Keratinocyte (primary cell): ENCODE data around the gene FAM83D. TPM values are rescaled to one million over a fixed set of nuclear protein-coding genes. Genes with fewer than 3 reads are reported as not detected.
"Not testable (repeated sequence)": the region's sequence is repeated elsewhere in the genome, so short reads cannot be mapped to it uniquely, and the experiment has no call there.

Experiments used
- DNase-seq: peaks from one replicate; pipeline ENCODE4 v3.0.0-alpha.2; 2011; ENCODE audit warnings: low read depth, missing footprints, low spot score
- FAIRE-seq: peaks from 2 replicates; lab custom pipeline; 2011; peaks lifted over from hg19 to GRCh38; lab: Jason Lieb, UNC
- H2AFZ ChIP-seq: 2 replicates; pipeline ENCODE4 v1.6.0; 2012; ENCODE audit warnings: low read length, control low read depth, inconsistent platforms; ENCODE audit not compliant: control insufficient read depth
- H3K27ac ChIP-seq: 2 replicates; pipeline ENCODE4 v1.5.1; 2011; ENCODE audit warnings: low read length; ENCODE audit not compliant: control insufficient read depth, insufficient read depth
- H3K27me3 ChIP-seq: 3 replicates; pipeline ENCODE4 v1.6.0; 2011; ENCODE audit warnings: low read length; ENCODE audit not compliant: control insufficient read depth, insufficient read depth; ENCODE audit errors: extremely low read depth
- H3K36me3 ChIP-seq, 2 experiments: 2 replicates in 1 of 2; 3 replicates in 1 of 2; pipeline ENCODE4 v1.5.1; 2011; ENCODE audit warnings: low read length in 2 of 2, mild to moderate bottlenecking in 1 of 2; ENCODE audit not compliant: control insufficient read depth in 2 of 2, insufficient read depth in 2 of 2; ENCODE audit errors: extremely low read depth in 1 of 2
- H3K4me1 ChIP-seq: 3 replicates; pipeline ENCODE4 v1.5.1; 2011; ENCODE audit warnings: low read length; ENCODE audit not compliant: control insufficient read depth, insufficient read depth; ENCODE audit errors: extremely low read depth
- H3K4me2 ChIP-seq: 3 replicates; pipeline ENCODE4 v1.6.0; 2011; ENCODE audit warnings: low read depth, low read length; ENCODE audit not compliant: control insufficient read depth, insufficient read depth; ENCODE audit errors: extremely low read depth
- H3K4me3 ChIP-seq, 3 experiments: fragments of 200-600 bp in 1 of 3; sonication (generic) in 1 of 3; 2 replicates in 2 of 3; 3 replicates in 1 of 3; pipeline ENCODE4 v1.5.1; 2011 to 2016; ENCODE audit warnings: low read length in 3 of 3, mild to moderate bottlenecking in 3 of 3, control low read depth in 2 of 3, inconsistent platforms in 1 of 3, low read depth in 1 of 3, mixed read lengths in 1 of 3, mixed run types in 1 of 3, moderate library complexity in 1 of 3; ENCODE audit not compliant: control insufficient read depth in 2 of 3, insufficient read depth in 2 of 3; ENCODE audit errors: extremely low read depth in 1 of 3
- H3K79me2 ChIP-seq: 2 replicates; pipeline ENCODE4 v1.6.0; 2012; ENCODE audit warnings: low read length; ENCODE audit not compliant: control insufficient read depth, insufficient read depth
- H3K9ac ChIP-seq: 3 replicates; pipeline ENCODE4 v1.6.0; 2011; ENCODE audit warnings: low read length; ENCODE audit not compliant: control insufficient read depth, insufficient read depth; ENCODE audit errors: extremely low read depth
- H3K9me1 ChIP-seq: 3 replicates; pipeline ENCODE4 v1.6.0; 2011; ENCODE audit warnings: low read length; ENCODE audit not compliant: control insufficient read depth, insufficient read depth; ENCODE audit errors: extremely low read depth
- H3K9me3 ChIP-seq: 2 replicates; pipeline ENCODE4 v1.5.1; 2012; ENCODE audit warnings: low read depth, low read length; ENCODE audit not compliant: control insufficient read depth
- H4K20me1 ChIP-seq: 3 replicates; pipeline ENCODE4 v1.6.0; 2011; ENCODE audit warnings: low read length; ENCODE audit not compliant: control insufficient read depth, insufficient read depth; ENCODE audit errors: extremely low read depth
- CTCF ChIP-seq, 3 experiments: IDR thresholded peaks in 1 of 3; conservative IDR thresholded peaks in 1 of 3; optimal IDR thresholded peaks in 1 of 3; 2 replicates in 2 of 3; 3 replicates in 1 of 3; pipeline versions ENCODE3 to v1.5.1; 2011; ENCODE audit warnings: low read length in 3 of 3, mild to moderate bottlenecking in 3 of 3, moderate library complexity in 2 of 3, control low read depth in 1 of 3, inconsistent platforms in 1 of 3; ENCODE audit not compliant: insufficient read depth in 2 of 3; ENCODE audit errors: extremely low read depth in 1 of 3
- EZH2 ChIP-seq: IDR thresholded peaks from one replicate; pipeline ENCODE4 v1.6.1; 2012; ENCODE audit warnings: inconsistent platforms, mild to moderate bottlenecking, low read length, moderate library complexity
- dilution Hi-C: fragments of 300-500 bp; cut with MboI; formaldehyde crosslinking; loops from one replicate; pipeline ENCODE4 v1.7.0; 2020; ENCODE audit warnings: low sequenced_read_pairs; ENCODE audit not compliant: extremely low pct_ligation_motif_present
- polyA plus RNA-seq, 5 experiments: library from polyadenylated mRNA; depleted of rRNA in 3 of 5; stranded (reverse) in 3 of 5; stranded (forward) in 1 of 5; unstranded in 1 of 5; fragments of >200 nt; gene quantifications; 1 replicate in 1 of 5; 2 replicates in 3 of 5; 3 replicates in 1 of 5; pipeline versions ENCODE4 v1.2.1 to v1.2.3, GENCODE V29; 2011 to 2012; ENCODE audit warnings: missing spikeins in 2 of 5, low read depth in 1 of 5, low replicate concordance in 1 of 5

The FAM83D gene
- polyA plus RNA-seq, 1 donor (not counting 4 experiments of a cell fraction or from before 2014, with no cell fraction given): 32.1 TPM

- no peak for FAIRE-seq
- dilution Hi-C loops: no loop called here
- peaks cover 6 to 8% of the 10 kb centered on the region in 2 experiments for H3K36me3 ChIP-seq
These were observed 69.4 kb downstream of the FAM83D start for GRCh38 chr20:38995536-38996044.

GRCh38 chr20:38996866-38997265 lies 70.6 kb downstream of the FAM83D start:
- H2AFZ ChIP-seq, H3K9ac ChIP-seq, H3K27me3 ChIP-seq, H3K4me3 ChIP-seq, DNase-seq, H3K4me1 ChIP-seq, H3K9me3 ChIP-seq, H3K79me2 ChIP-seq, H3K36me3 ChIP-seq, H3K27ac ChIP-seq, FAIRE-seq, H4K20me1 ChIP-seq, dilution Hi-C loops, H3K4me2 ChIP-seq, H3K9me1 ChIP-seq: not testable (repeated sequence)

More at GRCh38 chr20:38995536-38996044, 69.4 kb downstream of the FAM83D start:
- no peak for DNase-seq
- no peak overlapping the region for H3K4me3 ChIP-seq
- no peak overlapping the region for H3K9ac ChIP-seq
- H3K4me2 ChIP-seq: no peak overlapping the region
- H3K4me1 ChIP-seq: peaks cover 3% of the 10 kb centered on the region
- H3K9me3 ChIP-seq: no peaks in the 10 kb centered on the region
- no peaks in the 10 kb centered on the region for H3K27me3 ChIP-seq
- H4K20me1 ChIP-seq: no peaks in the 10 kb centered on the region
- no peak overlapping the region for H2AFZ ChIP-seq
- no peaks in the 10 kb centered on the region for H3K79me2 ChIP-seq
- no peaks in the 10 kb centered on the region for H3K9me1 ChIP-seq
- H3K27ac ChIP-seq: no peak overlapping the region
- TF ChIP-seq CTCF (optimal IDR thresholded peaks at IDR 0.05 in 1 of 3, IDR thresholded peaks at IDR 0.05 in 1 of 3, conservative IDR thresholded peaks at IDR 0.05 in 1 of 3; ENCODE audit: extremely low read depth in 1 of 3, insufficient read depth in 2 of 3, low read length in 3 of 3): no peak
- no peak for TF ChIP-seq EZH2

- H3K4me2 ChIP-seq: no peak overlapping the region
These were observed 71.4 kb downstream of the FAM83D start for GRCh38 chr20:38997622-38998021.

More at GRCh38 chr20:38997622-38998021, 71.4 kb downstream of the FAM83D start:
- DNase-seq: no peak
- TF ChIP-seq CTCF (optimal IDR thresholded peaks at IDR 0.05 in 1 of 3, IDR thresholded peaks at IDR 0.05 in 1 of 3, conservative IDR thresholded peaks at IDR 0.05 in 1 of 3; ENCODE audit: extremely low read depth in 1 of 3, insufficient read depth in 2 of 3, low read length in 3 of 3) (no peak), EZH2 (no peak)
- Histone ChIP-seq H3K9me1 (no peaks in the 10 kb centered on the region), H3K27ac (no peak overlapping the region), H3K9me3 (no peaks in the 10 kb centered on the region), H3K79me2 (no peaks in the 10 kb centered on the region), H3K4me1 (peaks cover 3% of the 10 kb centered on the region), H4K20me1 (no peaks in the 10 kb centered on the region), H3K27me3 (no peaks in the 10 kb centered on the region), H3K36me3 (peaks cover 12 to 16% of the 10 kb centered on the region in 2 experiments), H3K9ac (no peak overlapping the region), H3K4me3 (no peak overlapping the region), H2AFZ (no peak overlapping the region)
- no peak for FAIRE-seq
- dilution Hi-C loops: no loop called here
